PFSK-1 (cell line): Measurements from ENCODE around the gene EIF1.

ENCODE experiments used
- FOXP2 ChIP-seq: optimal IDR thresholded peaks from 2 replicates; pipeline ENCODE3; 2011; ENCODE audit warnings: borderline replicate concordance, control low read depth, inconsistent platforms; ENCODE audit not compliant: insufficient read depth; ENCODE audit errors: extremely low read length, extremely low read depth
- POLR2AphosphoS5 ChIP-seq: IDR thresholded peaks from 2 replicates; pipeline ENCODE4 v1.6.1; 2012; ENCODE audit warnings: low read depth, mild to moderate bottlenecking, control low read depth, low read length, moderate library complexity

GRCh38 chr17:41689497-41690299 is 1.0 kb downstream of the EIF1 start:
- TF ChIP-seq POLR2AphosphoS5 (no peak; the same call in 1 of the 2 replicates), FOXP2 (no peak)
